HepG2 (cell line): ENCODE measurements around the gene PXMP4. TPM values are rescaled to one million over a fixed set of nuclear protein-coding genes. Genes with fewer than 3 reads are reported as not detected.

Experiments used
- NR2F1 ChIP-seq, 2 experiments: fragments of 450-650 bp in 1 of 2; formaldehyde crosslinking in 1 of 2; IDR thresholded peaks; 2 replicates each; pipeline versions ENCODE4 v1.5.0 to v1.6.1; 2016 to 2020; ENCODE audit warnings: mild to moderate bottlenecking in 1 of 2, missing compliant biosample characterization in 1 of 2, missing genetic modification reagents in 1 of 2, moderate library complexity in 1 of 2
- SP5 ChIP-seq: IDR thresholded peaks from 2 replicates; pipeline ENCODE4 v1.6.1; 2016; ENCODE audit warnings: low read depth, borderline replicate concordance
- ZNF768 ChIP-seq: sonication (generic); formaldehyde crosslinking; IDR thresholded peaks from 2 replicates; pipeline ENCODE4 v1.4.0; 2020; ENCODE audit warnings: missing genetic modification reagents
- polyA plus RNA-seq, 8 experiments: library from polyadenylated mRNA; depleted of rRNA in 3 of 8; stranded (reverse) in 7 of 8; unstranded in 1 of 8; fragments of >200 nt; fragmentation: Illumina TruSeq in 4 of 8; extraction: Trizol in 4 of 8; gene quantifications; 2 replicates each; pipeline versions ENCODE4 v1.2.1 to v1.2.3, GENCODE V29; 2011 to 2016; ENCODE audit warnings: low read depth in 4 of 8, missing spikeins in 1 of 8, mixed read lengths in 1 of 8; ENCODE audit not compliant: insufficient read depth in 1 of 8
- total RNA-seq, 5 experiments: library from RNA; depleted of rRNA; stranded (reverse); fragments of >200 nt; fragmentation: Illumina TruSeq; extraction: Trizol; gene quantifications; 2 replicates each; pipeline ENCODE4 v1.2.3, GENCODE V29; 2016; ENCODE audit warnings: low read depth in 1 of 5
- TF ChIP-seq, protein P1 (sequence below): sonication (generic); formaldehyde crosslinking; IDR thresholded peaks from one replicate; pipeline ENCODE4 v1.5.1; 2020; ENCODE audit warnings: mild to moderate bottlenecking, missing genetic modification reagents; ENCODE audit errors: not compliant biosample characterization
- TF ChIP-seq, protein P2 (sequence below): sonication (generic); formaldehyde crosslinking; IDR thresholded peaks from 2 replicates; pipeline ENCODE4 v1.4.0; 2020; ENCODE audit warnings: missing genetic modification reagents
- TF ChIP-seq, protein P3 (sequence below): IDR thresholded peaks from 2 replicates; pipeline ENCODE4 v1.6.1; 2018; ENCODE audit warnings: missing genetic modification reagents, mild to moderate bottlenecking, missing compliant biosample characterization
- TF ChIP-seq, protein P4 (sequence below): sonication (generic); formaldehyde crosslinking; IDR thresholded peaks from 2 replicates; pipeline ENCODE4 v1.5.0; 2020; ENCODE audit warnings: mild to moderate bottlenecking, missing genetic modification reagents, borderline replicate concordance
- TF ChIP-seq, protein P5 (sequence below): sonication (generic); formaldehyde crosslinking; IDR thresholded peaks from 2 replicates; pipeline ENCODE4 v1.4.0; 2020; ENCODE audit warnings: missing genetic modification reagents, borderline replicate concordance

Gene PXMP4
- total and polyA plus RNA-seq, 2 of the 13 experiments (the other 11 are each of a cell fraction or from before 2014, with no cell fraction given), result not detected

DNA sequence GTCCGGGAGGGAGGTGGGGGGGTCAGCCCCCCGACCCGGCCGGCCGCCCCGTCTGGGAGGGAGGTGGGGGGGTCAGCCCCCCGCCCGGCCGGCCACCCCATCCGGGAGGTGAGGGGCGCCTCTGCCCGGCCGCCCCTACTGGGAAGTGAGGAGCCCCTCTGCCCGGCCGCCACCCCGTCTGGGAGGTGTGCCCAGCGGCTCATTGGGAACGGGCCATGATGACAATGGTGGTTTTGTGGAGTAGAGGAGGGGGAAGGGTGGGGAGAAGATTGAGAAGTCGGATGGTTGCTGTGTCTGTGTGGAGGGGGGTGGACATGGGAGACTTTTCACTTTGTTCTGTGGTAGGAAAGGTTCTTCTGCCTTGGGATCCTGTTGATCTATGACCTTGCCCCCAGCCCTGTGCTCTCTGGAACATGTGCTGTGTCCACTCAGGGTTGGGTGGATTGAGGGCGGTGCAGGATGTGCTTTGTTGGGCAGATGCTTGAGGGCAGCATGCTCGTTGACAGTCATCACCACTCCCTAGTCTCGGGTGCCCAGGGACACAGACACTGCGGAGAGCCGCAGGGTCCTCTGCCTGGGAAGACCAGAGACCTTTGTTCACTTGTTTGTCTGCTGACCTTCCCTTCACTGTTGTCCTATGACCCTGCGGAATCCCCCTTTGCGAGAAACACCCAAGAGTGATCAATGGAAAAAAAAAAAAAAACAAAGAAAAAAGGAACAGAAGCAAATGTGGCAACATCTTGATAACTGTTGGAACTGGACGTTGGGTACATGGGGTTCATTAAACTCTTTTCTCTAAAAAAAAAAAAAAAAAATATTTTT is 18.3 kb downstream of the PXMP4 start (continued):
- TF ChIP-seq, protein P1, sequence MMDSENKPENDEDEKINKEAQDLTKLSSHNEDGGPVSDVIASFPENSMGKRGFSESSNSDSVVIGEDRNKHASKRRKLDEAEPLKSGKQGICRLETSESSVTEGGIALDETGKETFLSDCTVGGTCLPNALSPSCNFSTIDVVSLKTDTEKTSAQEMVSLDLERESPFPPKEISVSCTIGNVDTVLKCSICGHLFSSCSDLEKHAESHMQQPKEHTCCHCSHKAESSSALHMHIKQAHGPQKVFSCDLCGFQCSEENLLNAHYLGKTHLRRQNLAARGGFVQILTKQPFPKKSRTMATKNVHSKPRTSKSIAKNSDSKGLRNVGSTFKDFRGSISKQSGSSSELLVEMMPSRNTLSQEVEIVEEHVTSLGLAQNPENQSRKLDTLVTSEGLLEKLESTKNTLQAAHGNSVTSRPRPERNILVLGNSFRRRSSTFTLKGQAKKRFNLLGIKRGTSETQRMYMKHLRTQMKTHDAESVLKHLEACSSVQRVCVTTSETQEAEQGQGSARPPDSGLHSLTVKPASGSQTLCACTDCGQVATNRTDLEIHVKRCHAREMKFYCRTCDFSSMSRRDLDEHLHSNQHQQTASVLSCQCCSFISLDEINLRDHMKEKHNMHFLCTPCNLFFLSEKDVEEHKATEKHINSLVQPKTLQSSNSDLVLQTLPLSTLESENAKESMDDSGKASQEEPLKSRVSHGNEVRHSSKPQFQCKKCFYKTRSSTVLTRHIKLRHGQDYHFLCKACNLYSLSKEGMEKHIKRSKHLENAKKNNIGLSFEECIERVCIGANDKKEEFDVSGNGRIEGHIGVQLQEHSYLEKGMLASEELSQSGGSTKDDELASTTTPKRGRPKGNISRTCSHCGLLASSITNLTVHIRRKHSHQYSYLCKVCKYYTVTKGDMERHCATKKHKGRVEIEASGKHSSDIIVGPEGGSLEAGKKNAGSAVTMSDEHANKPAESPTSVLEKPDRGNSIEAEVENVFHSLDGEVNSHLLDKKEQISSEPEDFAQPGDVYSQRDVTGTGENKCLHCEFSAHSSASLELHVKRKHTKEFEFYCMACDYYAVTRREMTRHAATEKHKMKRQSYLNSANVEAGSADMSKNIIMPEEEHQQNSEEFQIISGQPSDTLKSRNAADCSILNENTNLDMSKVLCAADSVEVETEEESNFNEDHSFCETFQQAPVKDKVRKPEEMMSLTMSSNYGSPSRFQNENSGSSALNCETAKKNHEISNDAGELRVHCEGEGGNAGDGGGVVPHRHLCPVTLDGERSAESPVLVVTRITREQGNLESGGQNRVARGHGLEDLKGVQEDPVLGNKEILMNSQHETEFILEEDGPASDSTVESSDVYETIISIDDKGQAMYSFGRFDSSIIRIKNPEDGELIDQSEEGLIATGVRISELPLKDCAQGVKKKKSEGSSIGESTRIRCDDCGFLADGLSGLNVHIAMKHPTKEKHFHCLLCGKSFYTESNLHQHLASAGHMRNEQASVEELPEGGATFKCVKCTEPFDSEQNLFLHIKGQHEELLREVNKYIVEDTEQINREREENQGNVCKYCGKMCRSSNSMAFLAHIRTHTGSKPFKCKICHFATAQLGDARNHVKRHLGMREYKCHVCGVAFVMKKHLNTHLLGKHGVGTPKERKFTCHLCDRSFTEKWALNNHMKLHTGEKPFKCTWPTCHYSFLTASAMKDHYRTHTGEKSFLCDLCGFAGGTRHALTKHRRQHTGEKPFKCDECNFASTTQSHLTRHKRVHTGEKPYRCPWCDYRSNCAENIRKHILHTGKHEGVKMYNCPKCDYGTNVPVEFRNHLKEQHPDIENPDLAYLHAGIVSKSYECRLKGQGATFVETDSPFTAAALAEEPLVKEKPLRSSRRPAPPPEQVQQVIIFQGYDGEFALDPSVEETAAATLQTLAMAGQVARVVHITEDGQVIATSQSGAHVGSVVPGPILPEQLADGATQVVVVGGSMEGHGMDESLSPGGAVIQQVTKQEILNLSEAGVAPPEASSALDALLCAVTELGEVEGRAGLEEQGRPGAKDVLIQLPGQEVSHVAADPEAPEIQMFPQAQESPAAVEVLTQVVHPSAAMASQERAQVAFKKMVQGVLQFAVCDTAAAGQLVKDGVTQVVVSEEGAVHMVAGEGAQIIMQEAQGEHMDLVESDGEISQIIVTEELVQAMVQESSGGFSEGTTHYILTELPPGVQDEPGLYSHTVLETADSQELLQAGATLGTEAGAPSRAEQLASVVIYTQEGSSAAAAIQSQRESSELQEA (CRISPR knock-in tag), result peak; percentile 31
- TF ChIP-seq, protein P2, sequence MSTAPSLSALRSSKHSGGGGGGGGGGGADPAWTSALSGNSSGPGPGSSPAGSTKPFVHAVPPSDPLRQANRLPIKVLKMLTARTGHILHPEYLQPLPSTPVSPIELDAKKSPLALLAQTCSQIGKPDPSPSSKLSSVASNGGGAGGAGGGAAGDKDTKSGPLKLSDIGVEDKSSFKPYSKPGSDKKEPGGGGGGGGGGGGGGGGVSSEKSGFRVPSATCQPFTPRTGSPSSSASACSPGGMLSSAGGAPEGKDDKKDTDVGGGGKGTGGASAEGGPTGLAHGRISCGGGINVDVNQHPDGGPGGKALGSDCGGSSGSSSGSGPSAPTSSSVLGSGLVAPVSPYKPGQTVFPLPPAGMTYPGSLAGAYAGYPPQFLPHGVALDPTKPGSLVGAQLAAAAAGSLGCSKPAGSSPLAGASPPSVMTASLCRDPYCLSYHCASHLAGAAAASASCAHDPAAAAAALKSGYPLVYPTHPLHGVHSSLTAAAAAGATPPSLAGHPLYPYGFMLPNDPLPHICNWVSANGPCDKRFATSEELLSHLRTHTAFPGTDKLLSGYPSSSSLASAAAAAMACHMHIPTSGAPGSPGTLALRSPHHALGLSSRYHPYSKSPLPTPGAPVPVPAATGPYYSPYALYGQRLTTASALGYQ, result 0 out of 2 replicates have a peak, but pooled peaks have one; percentile 32
- TF ChIP-seq NR2F1 (CRISPR knock-in tag; IDR thresholded peaks at IDR 0.05) (peak in 1 of 2 experiments; percentile 75; a peak in 2 of 4 replicates), SP5 (CRISPR knock-in tag) (peak; percentile 96), ZNF768 (CRISPR knock-in tag) (peak; percentile 84)
- TF ChIP-seq, protein P3, sequence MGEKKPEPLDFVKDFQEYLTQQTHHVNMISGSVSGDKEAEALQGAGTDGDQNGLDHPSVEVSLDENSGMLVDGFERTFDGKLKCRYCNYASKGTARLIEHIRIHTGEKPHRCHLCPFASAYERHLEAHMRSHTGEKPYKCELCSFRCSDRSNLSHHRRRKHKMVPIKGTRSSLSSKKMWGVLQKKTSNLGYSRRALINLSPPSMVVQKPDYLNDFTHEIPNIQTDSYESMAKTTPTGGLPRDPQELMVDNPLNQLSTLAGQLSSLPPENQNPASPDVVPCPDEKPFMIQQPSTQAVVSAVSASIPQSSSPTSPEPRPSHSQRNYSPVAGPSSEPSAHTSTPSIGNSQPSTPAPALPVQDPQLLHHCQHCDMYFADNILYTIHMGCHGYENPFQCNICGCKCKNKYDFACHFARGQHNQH, result peak; percentile 81; the same call in 1 of the 2 replicates
- TF ChIP-seq, protein P4, sequence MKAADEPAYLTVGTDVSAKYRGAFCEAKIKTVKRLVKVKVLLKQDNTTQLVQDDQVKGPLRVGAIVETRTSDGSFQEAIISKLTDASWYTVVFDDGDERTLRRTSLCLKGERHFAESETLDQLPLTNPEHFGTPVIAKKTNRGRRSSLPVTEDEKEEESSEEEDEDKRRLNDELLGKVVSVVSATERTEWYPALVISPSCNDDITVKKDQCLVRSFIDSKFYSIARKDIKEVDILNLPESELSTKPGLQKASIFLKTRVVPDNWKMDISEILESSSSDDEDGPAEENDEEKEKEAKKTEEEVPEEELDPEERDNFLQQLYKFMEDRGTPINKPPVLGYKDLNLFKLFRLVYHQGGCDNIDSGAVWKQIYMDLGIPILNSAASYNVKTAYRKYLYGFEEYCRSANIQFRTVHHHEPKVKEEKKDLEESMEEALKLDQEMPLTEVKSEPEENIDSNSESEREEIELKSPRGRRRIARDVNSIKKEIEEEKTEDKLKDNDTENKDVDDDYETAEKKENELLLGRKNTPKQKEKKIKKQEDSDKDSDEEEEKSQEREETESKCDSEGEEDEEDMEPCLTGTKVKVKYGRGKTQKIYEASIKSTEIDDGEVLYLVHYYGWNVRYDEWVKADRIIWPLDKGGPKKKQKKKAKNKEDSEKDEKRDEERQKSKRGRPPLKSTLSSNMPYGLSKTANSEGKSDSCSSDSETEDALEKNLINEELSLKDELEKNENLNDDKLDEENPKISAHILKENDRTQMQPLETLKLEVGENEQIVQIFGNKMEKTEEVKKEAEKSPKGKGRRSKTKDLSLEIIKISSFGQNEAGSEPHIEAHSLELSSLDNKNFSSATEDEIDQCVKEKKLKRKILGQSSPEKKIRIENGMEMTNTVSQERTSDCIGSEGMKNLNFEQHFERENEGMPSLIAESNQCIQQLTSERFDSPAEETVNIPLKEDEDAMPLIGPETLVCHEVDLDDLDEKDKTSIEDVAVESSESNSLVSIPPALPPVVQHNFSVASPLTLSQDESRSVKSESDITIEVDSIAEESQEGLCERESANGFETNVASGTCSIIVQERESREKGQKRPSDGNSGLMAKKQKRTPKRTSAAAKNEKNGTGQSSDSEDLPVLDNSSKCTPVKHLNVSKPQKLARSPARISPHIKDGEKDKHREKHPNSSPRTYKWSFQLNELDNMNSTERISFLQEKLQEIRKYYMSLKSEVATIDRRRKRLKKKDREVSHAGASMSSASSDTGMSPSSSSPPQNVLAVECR (CRISPR knock-in tag), result peak; percentile 82
- TF ChIP-seq, protein P5, sequence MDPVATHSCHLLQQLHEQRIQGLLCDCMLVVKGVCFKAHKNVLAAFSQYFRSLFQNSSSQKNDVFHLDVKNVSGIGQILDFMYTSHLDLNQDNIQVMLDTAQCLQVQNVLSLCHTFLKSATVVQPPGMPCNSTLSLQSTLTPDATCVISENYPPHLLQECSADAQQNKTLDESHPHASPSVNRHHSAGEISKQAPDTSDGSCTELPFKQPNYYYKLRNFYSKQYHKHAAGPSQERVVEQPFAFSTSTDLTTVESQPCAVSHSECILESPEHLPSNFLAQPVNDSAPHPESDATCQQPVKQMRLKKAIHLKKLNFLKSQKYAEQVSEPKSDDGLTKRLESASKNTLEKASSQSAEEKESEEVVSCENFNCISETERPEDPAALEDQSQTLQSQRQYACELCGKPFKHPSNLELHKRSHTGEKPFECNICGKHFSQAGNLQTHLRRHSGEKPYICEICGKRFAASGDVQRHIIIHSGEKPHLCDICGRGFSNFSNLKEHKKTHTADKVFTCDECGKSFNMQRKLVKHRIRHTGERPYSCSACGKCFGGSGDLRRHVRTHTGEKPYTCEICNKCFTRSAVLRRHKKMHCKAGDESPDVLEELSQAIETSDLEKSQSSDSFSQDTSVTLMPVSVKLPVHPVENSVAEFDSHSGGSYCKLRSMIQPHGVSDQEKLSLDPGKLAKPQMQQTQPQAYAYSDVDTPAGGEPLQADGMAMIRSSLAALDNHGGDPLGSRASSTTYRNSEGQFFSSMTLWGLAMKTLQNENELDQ (CRISPR knock-in tag), result no peak
